Measurements from ENCODE around the gene GALNT17.

- TF ChIP-seq USF2 (IDR thresholded peaks at IDR 0.05) (no peak), RCOR1 (IDR thresholded peaks at IDR 0.05; ENCODE audit: low read depth, low read length) (no peak), HMGXB4 (CRISPR knock-in tag; IDR thresholded peaks at IDR 0.05; ENCODE audit: borderline replicate concordance) (no peak), CTCF (IDR thresholded peaks at IDR 0.05) (no peak), MAZ (IDR thresholded peaks at IDR 0.05; ENCODE audit: borderline replicate concordance, low read depth, low read length) (no peak), HDAC2 (IDR thresholded peaks at IDR 0.05) (no peak), MAX (IDR thresholded peaks at IDR 0.05) (no peak), SMC3 (IDR thresholded peaks at IDR 0.05) (no peak), POLR2A (IDR thresholded peaks at IDR 0.05; ENCODE audit: low read length) (no peak), RAD21 (conservative IDR thresholded peaks at IDR 0.05 in 1 of 2, IDR thresholded peaks at IDR 0.05 in 1 of 2) (no peak), RFX5 (IDR thresholded peaks at IDR 0.05) (no peak), REST (IDR thresholded peaks at IDR 0.05) (no peak), JUNB (IDR thresholded peaks at IDR 0.05) (no peak)
Measured at GRCh38 chr7:71457021-71457420, 325.1 kb downstream of the GALNT17 start.
